AG04449 (cell line): Measurements from ENCODE around the gene C9orf152.

Source experiments
- CTCF ChIA-PET: fragments of 350-600 bp; formaldehyde crosslinking; extraction: SDS; loops from one replicate; lab custom pipeline; 2021; ENCODE audit warnings: antibody characterized with exemption; lab: Yijun Ruan, JAX
- POLR2A ChIA-PET: fragments of 400-600, 350-600 bp; formaldehyde crosslinking; extraction: SDS; loops from one replicate; lab custom pipeline; 2020; ENCODE audit warnings: antibody characterized with exemption, inconsistent platforms; lab: Yijun Ruan, JAX
- DNase-seq: peaks from one replicate; pipeline ENCODE4 v3.0.0-alpha.2; 2010; ENCODE audit warnings: low read depth, low spot score
- H3K4me3 ChIP-seq: 2 replicates; pipeline ENCODE4 v1.5.1; 2011; ENCODE audit warnings: low read depth, mild to moderate bottlenecking, control low read depth, low read length
- TF ChIP-seq, protein P1 (sequence below): IDR thresholded peaks from one replicate; pipeline ENCODE4 v1.5.1; 2011; ENCODE audit warnings: mild to moderate bottlenecking, moderate library complexity, low read length, control low read depth, inconsistent platforms; ENCODE audit not compliant: insufficient read depth; ENCODE audit errors: missing control alignments

C9orf152 gene

DNA sequence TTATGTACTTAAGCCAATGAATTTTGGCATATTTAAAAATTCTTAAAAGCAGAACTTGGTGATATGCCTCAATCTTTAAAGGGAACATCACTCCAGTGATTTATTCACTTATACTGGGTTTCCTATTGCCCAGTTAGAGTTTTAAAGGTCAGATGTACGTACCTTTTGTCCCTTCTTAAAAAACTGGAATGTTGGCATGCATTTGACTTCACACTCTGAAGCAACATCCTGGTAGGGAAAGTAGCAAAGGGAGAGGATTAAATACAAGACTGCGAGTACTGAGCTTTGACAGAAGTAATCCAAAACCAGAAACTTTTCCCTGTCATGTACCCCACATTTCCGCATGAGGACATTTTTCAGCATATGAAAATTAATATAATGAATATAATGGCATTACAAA is 36.7 kb upstream of the C9orf152 start:
- ChIA-PET POLR2A (no interaction called here), CTCF (interaction anchor here (0.8 kb wide), 1 partner anchor 61 kb away, joined by 6 read pairs; no protein-coding TSS in a partner anchor)
- no peak overlapping the region for H3K4me3 ChIP-seq
- DNase-seq, result no peak
- TF ChIP-seq, protein P1, sequence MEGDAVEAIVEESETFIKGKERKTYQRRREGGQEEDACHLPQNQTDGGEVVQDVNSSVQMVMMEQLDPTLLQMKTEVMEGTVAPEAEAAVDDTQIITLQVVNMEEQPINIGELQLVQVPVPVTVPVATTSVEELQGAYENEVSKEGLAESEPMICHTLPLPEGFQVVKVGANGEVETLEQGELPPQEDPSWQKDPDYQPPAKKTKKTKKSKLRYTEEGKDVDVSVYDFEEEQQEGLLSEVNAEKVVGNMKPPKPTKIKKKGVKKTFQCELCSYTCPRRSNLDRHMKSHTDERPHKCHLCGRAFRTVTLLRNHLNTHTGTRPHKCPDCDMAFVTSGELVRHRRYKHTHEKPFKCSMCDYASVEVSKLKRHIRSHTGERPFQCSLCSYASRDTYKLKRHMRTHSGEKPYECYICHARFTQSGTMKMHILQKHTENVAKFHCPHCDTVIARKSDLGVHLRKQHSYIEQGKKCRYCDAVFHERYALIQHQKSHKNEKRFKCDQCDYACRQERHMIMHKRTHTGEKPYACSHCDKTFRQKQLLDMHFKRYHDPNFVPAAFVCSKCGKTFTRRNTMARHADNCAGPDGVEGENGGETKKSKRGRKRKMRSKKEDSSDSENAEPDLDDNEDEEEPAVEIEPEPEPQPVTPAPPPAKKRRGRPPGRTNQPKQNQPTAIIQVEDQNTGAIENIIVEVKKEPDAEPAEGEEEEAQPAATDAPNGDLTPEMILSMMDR, result no peak

DNA sequence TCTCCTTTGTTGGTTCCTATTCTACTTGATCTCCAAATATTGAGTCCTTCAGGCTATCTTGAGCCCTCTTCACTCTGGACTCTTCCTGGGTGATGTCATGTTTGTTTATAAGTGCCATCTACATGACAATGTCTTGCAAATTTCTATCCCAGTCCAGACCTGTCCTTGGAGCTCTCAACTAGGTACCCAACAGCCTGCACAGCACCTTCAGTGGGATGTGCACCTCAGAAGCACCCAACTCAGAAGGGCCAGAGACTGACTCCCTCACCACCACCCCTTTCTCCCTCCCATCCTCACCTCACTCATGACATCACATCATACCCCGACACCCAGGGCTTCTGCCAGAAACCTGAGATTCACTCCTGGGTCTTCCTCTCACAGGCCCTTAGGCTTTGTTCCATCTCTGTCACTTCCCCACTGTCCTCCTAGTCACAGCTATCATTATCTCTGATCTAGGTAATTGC is 33.9 kb upstream of the C9orf152 start:
- CTCF ChIA-PET, result interaction anchor here (1.0 kb wide), 1 partner anchor 59 kb away, joined by 3 read pairs; no protein-coding TSS in a partner anchor

DNA sequence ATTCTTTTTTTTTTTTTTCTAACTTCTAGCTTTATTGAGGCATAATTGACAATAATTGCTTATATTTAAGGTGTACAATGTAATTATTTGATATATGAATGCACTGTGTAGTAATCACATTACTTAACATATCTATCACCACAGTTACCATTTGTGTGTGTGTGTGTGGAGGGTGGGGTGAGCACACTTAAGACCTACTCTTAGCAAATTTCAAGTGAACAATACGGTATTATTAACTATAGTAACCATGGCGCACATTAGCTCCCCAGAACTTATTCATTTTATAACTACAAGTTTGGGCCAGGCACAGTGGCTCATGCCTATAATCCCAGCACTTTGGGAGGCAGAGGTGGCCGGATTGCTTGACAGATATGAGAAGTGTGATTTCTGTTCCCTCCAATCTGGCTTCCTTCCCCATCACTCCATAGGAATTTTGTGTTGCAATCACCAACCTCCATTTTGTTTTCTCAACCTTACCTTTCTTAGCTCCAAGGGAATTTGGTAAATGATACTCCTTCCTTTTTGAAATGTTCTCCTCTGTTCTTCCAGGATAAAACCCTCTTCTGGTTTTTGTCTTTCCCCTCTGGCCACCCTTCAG is 33.4 kb upstream of the C9orf152 start:
- ChIA-PET CTCF (interaction anchor here (1.0 kb wide), 1 partner anchor 58 kb away, joined by 3 read pairs; no protein-coding TSS in a partner anchor), POLR2A (no interaction called here)

More for the DNA sequence above, 33.9 kb upstream of the C9orf152 start:
- POLR2A ChIA-PET, result interaction anchor here (1.6 kb wide), 1 partner anchor 15 kb away, joined by 10 read pairs; the partner anchor contains the start of gene TXN
- DNase-seq, result no peak
- H3K4me3 ChIP-seq, result no peak overlapping the region
- TF ChIP-seq, protein P1, result no peak

DNA sequence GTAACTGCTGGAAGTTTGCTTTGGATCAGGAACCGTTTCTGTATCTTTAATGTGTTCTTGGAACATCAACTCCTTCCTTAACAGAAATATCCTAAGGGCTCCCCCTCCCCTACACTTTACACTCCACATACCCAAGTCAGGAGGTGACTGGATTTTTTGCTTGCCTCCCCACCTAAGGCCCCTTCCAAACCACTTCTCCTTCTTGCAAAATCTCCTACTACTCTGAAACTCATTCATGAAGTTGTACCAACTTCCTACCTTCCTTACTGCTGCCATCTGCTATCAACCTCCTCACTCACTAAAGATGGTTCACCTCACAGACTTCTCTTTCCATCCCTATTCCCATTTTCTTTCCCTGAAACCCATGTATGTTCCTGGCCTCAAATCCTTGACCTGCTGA is 32.2 kb upstream of the C9orf152 start:
- CTCF ChIA-PET, result interaction anchor here (1.3 kb wide), 1 partner anchor 24 kb away, joined by 3 read pairs; no protein-coding TSS in a partner anchor
- H3K4me3 ChIP-seq, result no peak overlapping the region
- POLR2A ChIA-PET, result no interaction called here
- DNase-seq, result no peak
- TF ChIP-seq, protein P1, result no peak

More for the DNA sequence above, 33.4 kb upstream of the C9orf152 start:
- no peak overlapping the region for H3K4me3 ChIP-seq
- TF ChIP-seq, protein P1, result no peak
- no peak for DNase-seq

DNA sequence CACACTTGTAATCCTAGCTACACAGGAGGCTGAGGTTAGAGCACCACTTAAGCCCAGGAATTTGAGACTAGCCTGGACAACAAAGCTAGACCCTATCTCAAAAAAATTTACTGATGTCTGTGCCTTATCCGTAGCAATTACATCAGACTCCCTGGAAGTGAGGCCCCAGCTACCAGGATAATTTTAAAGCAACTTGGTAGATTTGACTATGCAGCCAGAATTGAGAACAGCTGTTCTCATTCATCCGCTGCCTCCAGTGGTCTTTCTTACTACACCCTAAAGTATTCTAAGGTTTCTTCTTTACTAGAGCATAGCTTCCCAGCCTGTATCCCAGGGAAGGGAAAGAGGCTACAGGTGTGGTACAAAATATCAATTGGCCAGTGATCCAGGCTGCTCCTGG is 20.4 kb upstream of the C9orf152 start:
- TF ChIP-seq, protein P1, result no peak
- H3K4me3 ChIP-seq, result no peak overlapping the region
- DNase-seq, result no peak
- CTCF ChIA-PET, result interaction anchor here (0.8 to 2.6 kb wide), 3 partner anchors 10 to 395 kb away, joined by 3 to 32 read pairs (median 3); no protein-coding TSS in a partner anchor
- POLR2A ChIA-PET, result no interaction called here

DNA sequence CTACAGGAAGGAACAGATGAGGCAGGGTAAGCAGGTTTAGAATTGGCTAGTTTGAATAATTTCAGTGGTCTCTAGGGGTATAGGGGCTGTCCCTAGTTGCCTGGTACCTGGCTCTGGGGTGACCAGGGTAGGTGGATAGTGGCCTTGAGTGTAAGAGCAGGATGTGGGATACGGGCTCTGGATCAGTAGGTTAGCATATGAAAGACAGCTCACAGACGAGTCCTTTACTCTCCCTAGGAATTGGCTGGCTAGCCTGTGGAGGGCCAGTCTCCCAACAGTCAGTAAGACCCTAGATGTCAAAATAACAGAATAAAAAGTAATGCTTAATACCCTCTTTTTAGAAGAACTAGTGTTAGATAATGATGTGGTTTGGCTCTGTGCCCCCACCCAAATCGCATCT is 16.6 kb upstream of the C9orf152 start:
- ChIA-PET POLR2A (no interaction called here), CTCF (no interaction called here)
- no peak overlapping the region for H3K4me3 ChIP-seq
- TF ChIP-seq, protein P1, result no peak
- no peak for DNase-seq
